IgD-negative memory B cell (primary cell): ENCODE results near the gene POM121. TPM values are rescaled to one million over a fixed set of nuclear protein-coding genes. Genes with fewer than 3 reads are reported as not detected.
"Not testable (repeated sequence)": the region's sequence is repeated elsewhere in the genome, so short reads cannot be mapped to it uniquely, and the experiment has no call there.

ENCODE experiments used
- H3K27ac Mint-ChIP-seq, 3 donors: one replicate each; pipeline ENCODE4 v1.8.0; 2020 to 2022; ENCODE audit warnings: mild to moderate bottlenecking in 3 of 3, mixed read lengths in 3 of 3, moderate library complexity in 1 of 3
- H3K27me3 Mint-ChIP-seq: one replicate; pipeline ENCODE4 v1.8.0; 2021; ENCODE audit warnings: mixed read lengths
- H3K36me3 Mint-ChIP-seq: one replicate; pipeline ENCODE4 v1.8.0; 2020; ENCODE audit warnings: mild to moderate bottlenecking, mixed read lengths
- H3K4me1 Mint-ChIP-seq, 3 donors: one replicate each; pipeline ENCODE4 v1.8.0; 2020 to 2022; ENCODE audit warnings: mixed read lengths in 3 of 3, mild to moderate bottlenecking in 1 of 3
- H3K4me3 Mint-ChIP-seq, 4 donors: one replicate each; pipeline ENCODE4 v1.8.0; 2020 to 2022; ENCODE audit warnings: mild to moderate bottlenecking in 4 of 4, mixed read lengths in 4 of 4, moderate library complexity in 3 of 4
- H3K9me3 Mint-ChIP-seq, 3 donors: one replicate each; pipeline ENCODE4 v1.8.0; 2020 to 2021; ENCODE audit warnings: mixed read lengths in 3 of 3, mild to moderate bottlenecking in 1 of 3
- polyA plus RNA-seq: library from polyadenylated mRNA; unstranded; fragments of 300-500 nt; fragmentation: Illumina TruSeq; gene quantifications from one replicate; pipeline ENCODE4 v1.2.3, GENCODE V29; 2021

Gene POM121
- 16.0 TPM for polyA plus RNA-seq

DNA sequence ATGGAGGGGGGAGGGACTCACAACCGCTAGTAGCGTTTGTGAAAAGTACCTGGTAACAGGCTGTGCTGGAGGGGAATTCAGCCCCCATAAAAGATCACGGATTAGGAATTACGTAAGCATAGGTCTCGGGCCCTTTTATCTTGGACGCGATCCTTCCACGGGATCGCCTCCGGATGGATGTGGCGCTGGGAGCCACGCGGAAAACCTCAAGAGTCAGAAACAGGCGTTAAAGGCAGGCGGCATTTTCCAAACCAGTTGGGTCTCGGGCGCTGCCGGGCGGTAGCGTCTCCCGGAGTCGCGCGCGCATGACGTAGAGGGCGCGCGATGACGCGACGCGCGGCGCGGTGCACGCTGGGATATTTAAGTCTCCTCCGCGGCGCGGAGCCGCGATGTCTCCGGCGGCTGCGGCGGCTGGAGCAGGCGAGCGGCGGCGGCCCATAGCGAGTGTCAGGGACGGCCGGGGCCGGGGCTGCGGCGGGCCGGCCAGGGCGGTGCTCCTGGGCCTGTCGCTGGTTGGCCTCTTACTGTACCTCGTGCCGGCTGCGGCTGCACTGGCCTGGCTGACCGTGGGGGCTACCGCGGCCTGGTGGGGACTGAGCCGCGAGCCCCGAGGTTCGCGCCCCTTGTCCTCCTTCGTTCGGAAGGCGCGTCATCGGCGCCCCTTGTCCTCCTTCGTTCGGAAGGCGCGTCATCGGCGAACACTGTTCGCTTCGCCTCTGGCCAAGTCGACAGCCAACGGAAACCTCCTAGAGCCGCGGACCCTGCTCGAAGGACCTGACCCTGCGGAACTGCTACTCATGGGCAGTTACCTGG lies at the start of gene POM121:
Gene POM121 (plus strand): TSS at position 363 of the 813 bp plus-strand sequence. CDS start 27 bp downstream, at position 390.
- H3K36me3 Mint-ChIP-seq = no peaks in the 10 kb centered on the region

DNA sequence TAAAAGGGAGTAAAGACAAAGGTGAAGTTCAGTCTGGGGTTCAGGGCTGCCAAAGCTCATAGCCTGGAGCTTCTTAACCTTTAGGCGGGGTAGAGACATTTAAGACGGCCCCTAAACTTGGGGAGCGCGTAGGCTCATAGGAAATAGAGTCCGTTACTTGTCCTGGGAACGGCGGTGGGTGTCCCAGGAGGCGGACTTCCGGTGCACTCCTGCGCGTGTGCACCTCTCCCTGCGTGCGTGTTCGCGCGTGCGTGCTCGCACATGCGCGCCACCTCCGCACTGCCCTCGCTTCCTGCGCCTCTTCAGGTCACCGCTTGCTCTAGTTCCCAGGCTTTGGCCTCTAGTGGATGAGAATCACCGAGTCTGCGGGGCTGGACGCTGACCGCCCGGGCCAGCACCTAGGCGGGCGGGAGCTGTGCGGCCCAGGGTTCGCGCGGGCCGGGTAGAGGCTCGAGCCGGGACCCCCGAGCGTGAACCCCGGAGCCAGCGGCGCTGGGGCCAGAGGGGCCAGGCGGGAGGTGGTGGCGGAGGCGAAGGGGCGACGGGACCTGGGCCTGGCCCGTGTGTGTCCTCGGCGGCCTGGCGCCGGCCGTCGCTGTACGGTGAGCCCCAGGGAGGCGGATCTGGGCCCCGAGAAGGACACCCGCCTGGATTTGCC lies 45.7 kb upstream of the POM121 start:
- Mint-ChIP-seq H3K4me3 (peak overlapping the region; percentile 92 to 96 (median 93)), H3K27ac (peak overlapping the region; percentile 65 to 83 (median 80))
- not testable (repeated sequence) for H3K36me3 Mint-ChIP-seq, H3K9me3 Mint-ChIP-seq, H3K27me3 Mint-ChIP-seq, H3K4me1 Mint-ChIP-seq

More for the DNA sequence above, at the start of gene POM121:
- Mint-ChIP-seq H3K4me1 (peaks cover 22 to 28% (median 25%) of the 10 kb centered on the region in 3 donors), H3K27ac (peak within 1 kb of the TSS; percentile 95 to 99 (median 95)), H3K4me3 (peak within 1 kb of the TSS; percentile 97 to 99 (median 98)), H3K27me3 (no peaks in the 10 kb centered on the region), H3K9me3 (no peaks in the 10 kb centered on the region)

DNA sequence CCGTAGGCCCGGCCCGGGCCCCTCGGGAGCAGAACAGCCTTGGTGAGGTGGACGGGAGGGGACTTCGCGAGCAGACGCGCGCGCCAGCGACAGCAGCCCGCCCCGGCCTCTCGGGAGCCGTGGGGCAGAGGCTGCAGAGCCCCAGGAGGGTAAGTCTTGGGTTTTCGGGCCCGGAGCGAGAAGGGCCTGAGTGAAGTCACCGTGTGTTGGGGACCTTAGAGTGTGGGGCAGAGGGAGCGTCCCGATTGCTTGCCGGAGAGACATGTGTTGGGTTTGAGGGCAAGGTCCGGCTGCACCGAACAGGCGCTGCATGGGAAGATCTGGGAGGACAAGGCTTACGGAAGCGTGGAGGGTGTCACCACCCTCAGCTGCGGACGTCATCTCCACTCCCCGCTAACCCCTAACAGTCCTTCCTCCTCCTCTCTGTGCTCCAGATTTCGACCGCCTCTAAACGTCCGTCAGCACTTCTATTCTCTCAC lies 45.1 kb upstream of the POM121 start:
- not testable (repeated sequence) for H3K27me3 Mint-ChIP-seq, H3K9me3 Mint-ChIP-seq, H3K36me3 Mint-ChIP-seq, H3K4me1 Mint-ChIP-seq
- Mint-ChIP-seq H3K27ac (peak overlapping the region; percentile 88 to 97 (median 88)), H3K4me3 (peak overlapping the region; percentile 92 to 97 (median 96))

DNA sequence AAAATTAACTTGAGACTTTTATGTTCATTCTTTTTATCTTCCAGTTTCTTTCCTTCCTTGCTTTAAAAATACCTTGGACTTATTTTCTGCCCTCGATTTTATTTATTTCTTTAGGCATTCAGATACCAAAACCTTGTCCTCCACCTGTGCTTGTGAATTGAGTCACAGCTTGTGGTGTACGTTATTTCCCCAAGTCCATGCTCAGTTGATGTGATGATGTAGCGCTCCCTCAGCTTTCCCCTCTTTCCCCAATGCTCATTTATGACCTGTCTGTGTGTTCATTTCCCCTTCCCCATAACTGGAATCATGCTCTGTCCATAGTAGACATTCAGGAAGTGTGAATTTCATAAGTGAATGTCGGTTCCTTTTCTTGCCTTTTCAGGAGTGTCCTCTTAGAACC lies 33.1 kb upstream of the POM121 start:
- not testable (repeated sequence) for H3K4me1 Mint-ChIP-seq, H3K4me3 Mint-ChIP-seq, H3K27me3 Mint-ChIP-seq, H3K27ac Mint-ChIP-seq, H3K36me3 Mint-ChIP-seq, H3K9me3 Mint-ChIP-seq

DNA sequence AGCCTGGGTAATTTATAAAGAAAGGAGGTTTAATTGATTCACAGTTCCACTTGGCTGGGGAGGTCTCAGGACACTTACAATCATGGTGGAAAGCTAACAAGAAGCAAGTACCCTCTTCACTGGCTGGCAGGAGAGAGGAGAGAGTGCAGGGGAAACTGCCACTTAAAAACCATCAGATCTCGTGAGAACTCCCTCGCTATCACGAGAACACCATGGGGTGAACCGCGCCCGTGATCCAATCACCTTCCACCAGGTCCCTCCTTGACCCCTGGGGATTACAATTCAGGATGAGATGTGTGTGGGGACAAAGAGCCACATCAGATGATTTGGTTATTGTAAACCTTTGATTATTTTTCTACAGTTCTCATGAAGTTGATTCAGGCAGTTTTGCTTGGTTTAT lies 20.2 kb upstream of the POM121 start:
- not testable (repeated sequence) for H3K4me3 Mint-ChIP-seq, H3K9me3 Mint-ChIP-seq, H3K36me3 Mint-ChIP-seq, H3K4me1 Mint-ChIP-seq, H3K27me3 Mint-ChIP-seq
- peak overlapping the region in 1 of 3 donors; percentile 37 for H3K27ac Mint-ChIP-seq

DNA sequence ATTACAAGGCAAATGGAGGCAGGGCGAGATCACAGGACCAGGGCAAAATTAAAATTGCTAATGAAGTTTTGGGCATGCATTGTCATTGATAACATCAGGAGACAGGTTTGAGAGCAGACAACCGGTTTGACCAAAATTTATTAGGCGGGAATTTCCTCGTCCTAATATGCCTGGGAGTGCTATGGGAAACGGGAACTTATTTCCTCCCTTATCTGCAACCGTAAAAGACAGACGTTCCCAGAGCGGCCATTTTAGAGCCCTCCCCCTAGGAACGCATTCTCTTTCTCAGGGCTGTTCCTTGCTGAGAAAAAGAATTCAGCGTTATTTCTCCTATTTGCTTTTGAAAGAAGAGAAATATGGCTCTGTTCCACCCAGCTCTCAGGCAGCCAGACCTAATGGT lies 16.5 kb upstream of the POM121 start:
- H3K27me3 Mint-ChIP-seq, H3K4me3 Mint-ChIP-seq, H3K36me3 Mint-ChIP-seq, H3K9me3 Mint-ChIP-seq, H3K27ac Mint-ChIP-seq, H3K4me1 Mint-ChIP-seq: not testable (repeated sequence)

DNA sequence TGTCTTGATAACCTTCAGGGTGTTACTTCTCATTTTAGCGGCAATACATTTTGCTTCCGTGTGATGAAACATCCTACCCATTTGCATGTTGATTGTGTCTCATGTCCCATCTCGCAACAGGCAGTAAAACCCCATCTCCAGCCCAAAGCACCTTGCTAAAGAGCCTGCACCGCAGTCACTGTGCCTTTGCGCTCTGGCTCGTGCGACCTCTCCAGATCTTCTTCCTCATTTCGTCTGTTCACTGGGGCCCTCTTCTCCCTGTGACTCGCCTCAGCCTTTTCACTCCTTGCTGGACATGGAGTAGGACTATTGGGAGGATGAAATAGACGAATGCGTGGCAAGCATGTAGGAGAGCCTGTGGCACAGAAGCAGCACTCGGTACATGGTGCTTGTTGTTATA lies 13.5 kb upstream of the POM121 start:
- H3K36me3 Mint-ChIP-seq, H3K4me1 Mint-ChIP-seq, H3K27ac Mint-ChIP-seq, H3K4me3 Mint-ChIP-seq, H3K9me3 Mint-ChIP-seq, H3K27me3 Mint-ChIP-seq: not testable (repeated sequence)

DNA sequence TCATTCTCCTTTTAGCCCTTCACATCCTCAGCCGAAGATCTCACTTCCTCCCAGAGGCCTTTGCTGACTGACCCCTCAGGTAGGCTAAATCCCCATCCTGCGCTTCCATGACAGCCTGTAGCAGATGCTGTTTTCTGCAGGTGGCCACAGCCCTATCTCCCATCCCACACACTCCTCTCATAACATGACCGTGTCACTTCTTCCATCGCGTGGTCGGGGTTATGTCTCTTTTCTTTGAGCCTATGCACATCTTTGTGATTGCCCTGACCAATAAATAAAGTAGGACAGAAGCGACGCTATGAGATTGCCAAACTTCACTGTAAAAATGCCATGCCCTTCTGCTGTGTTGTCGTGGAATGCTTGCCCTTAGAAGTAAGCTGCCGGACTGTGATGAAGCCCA lies 11.1 kb upstream of the POM121 start:
- H3K4me3 Mint-ChIP-seq, H3K27ac Mint-ChIP-seq, H3K4me1 Mint-ChIP-seq, H3K9me3 Mint-ChIP-seq, H3K36me3 Mint-ChIP-seq, H3K27me3 Mint-ChIP-seq: not testable (repeated sequence)

DNA sequence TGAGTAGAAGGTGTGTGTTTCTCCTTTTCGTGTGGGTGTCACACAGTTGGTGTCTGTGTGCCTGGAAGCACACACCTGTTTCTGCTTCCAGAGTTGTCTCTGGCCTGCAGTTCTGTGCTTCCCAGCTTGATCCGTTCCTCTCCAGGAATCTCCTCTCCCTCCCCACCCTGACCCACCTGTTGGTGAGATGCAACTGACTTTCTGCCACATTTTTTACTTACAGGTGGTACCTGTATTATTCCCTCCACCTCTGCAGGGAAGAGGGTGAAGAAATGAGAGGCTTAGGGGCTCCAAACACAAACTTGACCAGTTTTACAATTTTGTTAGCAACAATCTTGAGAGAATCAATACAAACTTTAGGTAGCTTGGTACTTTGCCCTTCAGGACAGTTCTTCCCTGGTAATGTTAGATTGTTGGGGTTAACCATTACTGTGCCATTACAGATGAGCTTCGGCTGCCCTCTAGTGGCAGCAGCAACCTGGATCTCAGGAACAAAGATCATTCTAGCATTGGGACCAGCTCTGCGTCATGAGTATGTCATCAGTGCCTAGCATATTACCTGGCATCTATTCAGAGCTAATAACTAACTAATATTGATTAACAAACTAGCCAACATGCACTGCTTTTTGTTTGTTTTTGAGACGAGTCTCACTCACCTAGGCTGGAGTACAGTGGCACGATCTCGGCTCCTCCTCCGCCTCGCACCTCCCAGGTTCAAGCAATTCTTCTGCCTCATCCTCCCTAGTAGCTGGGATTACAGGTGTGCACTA lies 10.0 kb upstream of the POM121 start:
- peak overlapping the region in 2 of 3 donors; percentile 27 to 73 for H3K27ac Mint-ChIP-seq
- not testable (repeated sequence) for H3K36me3 Mint-ChIP-seq, H3K27me3 Mint-ChIP-seq, H3K4me3 Mint-ChIP-seq, H3K4me1 Mint-ChIP-seq, H3K9me3 Mint-ChIP-seq

DNA sequence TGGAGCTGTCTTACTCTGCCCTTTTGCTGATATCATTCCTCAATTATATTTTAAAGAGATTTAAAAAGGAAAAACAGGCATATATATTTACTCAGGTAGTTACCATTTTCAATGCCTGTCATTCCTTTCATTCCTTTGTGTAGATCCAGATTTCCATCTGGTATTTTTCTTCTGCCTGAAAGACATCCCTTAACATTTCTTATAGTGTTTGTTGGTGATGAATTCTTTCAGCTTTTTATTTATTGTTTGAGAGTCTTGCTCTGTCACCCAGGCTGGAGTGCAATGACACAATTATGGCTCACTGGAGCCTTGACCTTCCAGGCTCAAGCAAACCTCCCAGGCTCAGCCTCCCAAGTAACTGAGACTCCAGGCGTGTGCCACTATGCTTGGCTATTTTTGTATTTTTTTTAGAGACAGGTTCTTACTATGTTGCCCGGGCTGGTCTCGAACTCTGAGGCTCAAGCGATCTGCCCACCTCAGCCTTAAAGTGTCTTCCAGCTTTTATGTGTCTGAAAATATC lies 5.6 kb upstream of the POM121 start:
- Mint-ChIP-seq H3K4me3 (peak overlapping the region in 1 of 4 donors; percentile 28), H3K27ac (no peak overlapping the region), H3K36me3 (no peaks in the 10 kb centered on the region), H3K27me3 (no peaks in the 10 kb centered on the region), H3K9me3 (no peaks in the 10 kb centered on the region), H3K4me1 (peaks cover 9 to 16% (median 13%) of the 10 kb centered on the region in 3 donors)

DNA sequence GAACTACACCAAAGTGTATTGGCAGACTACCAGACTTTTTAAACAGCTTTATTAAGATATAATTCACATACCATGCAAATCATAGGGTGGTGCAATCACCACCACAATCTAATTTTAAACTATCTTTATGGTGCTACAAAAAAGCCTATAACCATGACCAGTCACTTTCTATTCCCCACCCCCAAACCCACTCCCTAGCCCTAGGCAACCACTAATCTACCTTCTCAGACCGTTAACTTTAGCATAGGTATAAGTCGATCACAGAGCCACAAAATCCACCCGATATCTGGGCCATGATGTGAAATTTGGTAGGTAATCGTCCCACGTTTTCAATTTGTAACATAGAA lies 536 bp upstream of the POM121 start:
- Mint-ChIP-seq H3K4me1 (peaks cover 24 to 28% (median 25%) of the 10 kb centered on the region in 3 donors), H3K27ac (peak overlapping the region; percentile 95 to 99 (median 95)), H3K4me3 (peak overlapping the region; percentile 97 to 99 (median 98)), H3K9me3 (no peaks in the 10 kb centered on the region), H3K36me3 (no peaks in the 10 kb centered on the region), H3K27me3 (no peaks in the 10 kb centered on the region)

DNA sequence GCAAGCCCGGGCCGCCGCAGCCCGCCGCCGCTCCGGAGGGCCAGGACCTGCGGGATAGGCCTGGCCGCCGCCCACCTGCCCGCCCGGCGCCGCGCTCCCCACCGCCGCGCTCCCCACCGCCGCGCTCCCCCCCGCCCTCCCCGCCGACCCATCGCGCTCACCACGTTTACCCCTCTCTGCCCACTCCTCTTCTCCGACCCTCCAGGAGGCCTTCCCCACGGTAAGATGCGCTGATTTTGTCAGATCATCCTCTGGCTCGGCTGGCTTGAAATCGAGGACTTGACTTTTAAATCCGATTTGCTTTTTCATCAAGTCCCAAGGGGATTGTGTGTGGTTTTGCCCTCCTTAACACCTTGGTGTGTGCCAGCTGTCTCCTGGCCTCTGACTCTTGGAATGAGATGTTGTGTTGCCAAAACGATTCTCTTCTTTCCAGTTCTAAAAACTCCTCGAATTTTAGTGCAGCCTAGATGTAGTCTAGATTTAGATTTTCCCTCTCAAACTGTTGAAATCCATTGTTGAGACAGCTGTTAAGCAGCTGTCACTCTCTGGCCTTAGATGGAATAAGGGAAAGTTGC lies 738 bp downstream of the POM121 start:
- Mint-ChIP-seq H3K36me3 (no peaks in the 10 kb centered on the region), H3K4me3 (peak overlapping the region; percentile 92 to 99 (median 98)), H3K9me3 (no peaks in the 10 kb centered on the region), H3K4me1 (peaks cover 20 to 28% (median 25%) of the 10 kb centered on the region in 3 donors), H3K27me3 (no peaks in the 10 kb centered on the region), H3K27ac (peak overlapping the region; percentile 54 to 95 (median 67))

DNA sequence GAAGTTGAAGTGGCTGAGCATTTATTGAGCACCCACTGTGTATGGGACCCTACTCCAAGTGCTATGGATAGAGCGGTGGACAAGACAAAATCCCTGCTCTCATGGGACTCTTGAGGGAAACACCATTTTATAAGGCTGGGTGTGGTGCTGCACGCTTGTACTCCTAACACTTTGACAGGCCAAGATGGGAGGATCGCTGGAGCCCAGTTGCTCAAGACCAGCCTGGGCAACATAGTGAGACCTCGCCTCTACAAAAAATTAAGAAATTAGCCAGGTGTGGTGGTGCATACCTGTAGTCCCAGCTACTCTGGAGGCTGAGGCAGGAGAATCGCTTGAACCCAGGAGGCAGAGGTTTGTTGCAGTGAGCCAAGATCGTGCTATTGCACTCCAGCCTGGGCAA lies 2.9 kb downstream of the POM121 start:
- H3K4me3 Mint-ChIP-seq, H3K36me3 Mint-ChIP-seq, H3K27me3 Mint-ChIP-seq, H3K27ac Mint-ChIP-seq, H3K9me3 Mint-ChIP-seq: not testable (repeated sequence)
- peaks cover 20 to 25% (median 23%) of the 10 kb centered on the region in 3 donors for H3K4me1 Mint-ChIP-seq

DNA sequence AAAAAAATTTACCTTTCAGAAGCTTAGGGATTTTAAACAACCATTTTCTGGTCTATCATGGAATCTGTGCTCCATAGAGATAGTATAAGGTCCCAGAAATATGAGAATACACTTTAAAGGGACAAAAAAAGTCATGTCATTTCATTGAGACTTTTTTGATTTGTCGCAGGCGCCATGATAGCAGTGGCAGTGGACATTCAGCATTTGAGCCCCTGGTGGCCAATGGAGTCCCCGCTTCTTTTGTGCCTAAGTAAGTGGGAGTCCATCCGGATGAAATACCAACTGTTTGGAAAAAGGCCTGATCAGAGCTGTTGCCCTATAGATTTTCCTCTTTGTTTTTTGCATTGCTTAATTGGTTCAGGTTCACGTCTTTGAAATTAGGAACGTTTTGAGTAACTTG lies 3.3 kb downstream of the POM121 start:
- not testable (repeated sequence) for H3K36me3 Mint-ChIP-seq, H3K9me3 Mint-ChIP-seq, H3K4me3 Mint-ChIP-seq, H3K27me3 Mint-ChIP-seq
- H3K27ac Mint-ChIP-seq = peak overlapping the region in 1 of 3 donors; percentile 48
- H3K4me1 Mint-ChIP-seq = peaks cover 19 to 25% (median 21%) of the 10 kb centered on the region in 3 donors
